RWPE2 (cell line): ENCODE measurements around the gene WASF3.

ENCODE experiments used
- ATAC-seq: fragments of 200-7000 bp; cut with Tn5 transposase; 3 replicates; pipeline ENCODE4 v1.9.1; 2021; ENCODE audit warnings: low read depth
- DNase-seq: peaks from one replicate; pipeline ENCODE4 v3.0.0-alpha.2; 2020; ENCODE audit warnings: low spot score
- H3K27ac ChIP-seq: fragments of 450-650 bp; 2 replicates; pipeline ENCODE4 v1.5.1; 2017; ENCODE audit warnings: mild to moderate bottlenecking; ENCODE audit not compliant: poor library complexity, severe bottlenecking
- H3K27me3 ChIP-seq: fragments of 250-450 bp; sonication (Bioruptor Pico); 2 replicates; pipeline ENCODE4 v1.5.1; 2021; ENCODE audit warnings: mild to moderate bottlenecking, moderate library complexity; ENCODE audit not compliant: insufficient read depth, poor library complexity, severe bottlenecking
- H3K36me3 ChIP-seq: fragments of 250-450 bp; sonication (Bioruptor Pico); 2 replicates; pipeline ENCODE4 v1.5.1; 2020; ENCODE audit warnings: low read depth, mild to moderate bottlenecking, moderate library complexity
- H3K4me1 ChIP-seq: fragments of 250-450 bp; sonication (Bioruptor Pico); 2 replicates; pipeline ENCODE4 v1.5.1; 2021; ENCODE audit warnings: mild to moderate bottlenecking, moderate library complexity; ENCODE audit not compliant: insufficient read depth, poor library complexity, severe bottlenecking
- H3K4me3 ChIP-seq: fragments of 250-450 bp; sonication (Bioruptor Pico); 2 replicates; pipeline ENCODE4 v1.5.1; 2021; ENCODE audit warnings: mild to moderate bottlenecking, moderate library complexity; ENCODE audit not compliant: severe bottlenecking
- H3K9me3 ChIP-seq: fragments of 250-450 bp; sonication (Bioruptor Pico); 2 replicates; pipeline ENCODE4 v1.5.1; 2021; ENCODE audit warnings: mild to moderate bottlenecking, moderate library complexity; ENCODE audit not compliant: severe bottlenecking
- TF ChIP-seq, protein P1 (sequence below): fragments of 450-650 bp; IDR thresholded peaks from one replicate; pipeline ENCODE4 v1.5.1; 2017; ENCODE audit warnings: mild to moderate bottlenecking, moderate library complexity; ENCODE audit not compliant: poor library complexity, severe bottlenecking

WASF3 gene

DNA sequence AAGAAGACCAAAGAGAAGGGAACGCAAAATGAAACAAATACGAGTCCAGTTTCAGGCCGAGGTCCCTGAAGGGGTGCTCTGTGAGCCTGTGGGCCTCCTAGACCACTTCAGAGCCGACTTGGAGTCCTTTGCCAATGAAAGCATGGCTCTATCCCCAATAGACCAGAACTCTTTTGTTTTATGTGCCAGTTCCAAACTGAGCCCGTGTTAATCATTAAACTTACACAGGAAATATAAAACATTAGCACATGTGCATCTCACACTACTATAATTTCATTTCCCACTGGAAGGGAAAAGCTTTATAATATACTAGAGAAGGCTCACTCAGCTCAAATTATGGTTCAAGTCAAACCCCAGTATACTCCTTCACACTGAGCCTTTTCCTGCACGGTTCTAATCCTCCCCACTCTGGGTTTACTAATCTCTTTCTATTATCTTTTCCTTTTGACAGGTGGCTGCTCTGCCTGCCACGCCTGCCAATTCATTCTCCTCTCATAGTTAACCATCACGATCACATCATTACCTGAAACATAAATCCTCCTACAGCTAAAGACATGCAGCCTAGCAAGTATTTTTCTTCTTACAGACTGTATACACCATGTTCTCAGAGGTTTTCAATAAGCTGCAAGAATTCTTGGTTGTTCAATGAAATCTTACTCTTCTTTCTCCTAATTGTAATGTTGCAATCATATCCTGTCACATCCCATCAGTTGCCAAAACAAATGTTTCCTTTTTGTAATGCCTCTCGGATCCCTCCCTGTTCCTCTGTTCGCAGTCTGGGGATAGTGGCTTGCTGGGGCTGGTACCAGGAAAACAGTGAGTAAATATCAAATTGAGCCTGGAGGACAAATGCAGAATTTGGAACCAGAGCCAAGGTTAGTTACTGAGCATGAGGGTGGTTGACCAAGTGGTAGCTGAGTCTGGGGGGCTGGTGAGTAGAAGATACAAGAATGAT lies 18.8 kb upstream of the WASF3 start:
- TF ChIP-seq, protein P1, sequence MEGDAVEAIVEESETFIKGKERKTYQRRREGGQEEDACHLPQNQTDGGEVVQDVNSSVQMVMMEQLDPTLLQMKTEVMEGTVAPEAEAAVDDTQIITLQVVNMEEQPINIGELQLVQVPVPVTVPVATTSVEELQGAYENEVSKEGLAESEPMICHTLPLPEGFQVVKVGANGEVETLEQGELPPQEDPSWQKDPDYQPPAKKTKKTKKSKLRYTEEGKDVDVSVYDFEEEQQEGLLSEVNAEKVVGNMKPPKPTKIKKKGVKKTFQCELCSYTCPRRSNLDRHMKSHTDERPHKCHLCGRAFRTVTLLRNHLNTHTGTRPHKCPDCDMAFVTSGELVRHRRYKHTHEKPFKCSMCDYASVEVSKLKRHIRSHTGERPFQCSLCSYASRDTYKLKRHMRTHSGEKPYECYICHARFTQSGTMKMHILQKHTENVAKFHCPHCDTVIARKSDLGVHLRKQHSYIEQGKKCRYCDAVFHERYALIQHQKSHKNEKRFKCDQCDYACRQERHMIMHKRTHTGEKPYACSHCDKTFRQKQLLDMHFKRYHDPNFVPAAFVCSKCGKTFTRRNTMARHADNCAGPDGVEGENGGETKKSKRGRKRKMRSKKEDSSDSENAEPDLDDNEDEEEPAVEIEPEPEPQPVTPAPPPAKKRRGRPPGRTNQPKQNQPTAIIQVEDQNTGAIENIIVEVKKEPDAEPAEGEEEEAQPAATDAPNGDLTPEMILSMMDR: no peak
- ATAC-seq (peak; percentile 56; the same call in 2 of the 3 replicates), DNase-seq (no peak)
- no peaks in the 10 kb centered on the region for H3K36me3 ChIP-seq
- H3K4me3 ChIP-seq: no peak overlapping the region
- H3K27ac ChIP-seq: no peak overlapping the region
- H3K27me3 ChIP-seq: peaks cover 6% of the 10 kb centered on the region
- H3K4me1 ChIP-seq: no peaks in the 10 kb centered on the region
- peaks cover 4% of the 10 kb centered on the region for H3K9me3 ChIP-seq

DNA sequence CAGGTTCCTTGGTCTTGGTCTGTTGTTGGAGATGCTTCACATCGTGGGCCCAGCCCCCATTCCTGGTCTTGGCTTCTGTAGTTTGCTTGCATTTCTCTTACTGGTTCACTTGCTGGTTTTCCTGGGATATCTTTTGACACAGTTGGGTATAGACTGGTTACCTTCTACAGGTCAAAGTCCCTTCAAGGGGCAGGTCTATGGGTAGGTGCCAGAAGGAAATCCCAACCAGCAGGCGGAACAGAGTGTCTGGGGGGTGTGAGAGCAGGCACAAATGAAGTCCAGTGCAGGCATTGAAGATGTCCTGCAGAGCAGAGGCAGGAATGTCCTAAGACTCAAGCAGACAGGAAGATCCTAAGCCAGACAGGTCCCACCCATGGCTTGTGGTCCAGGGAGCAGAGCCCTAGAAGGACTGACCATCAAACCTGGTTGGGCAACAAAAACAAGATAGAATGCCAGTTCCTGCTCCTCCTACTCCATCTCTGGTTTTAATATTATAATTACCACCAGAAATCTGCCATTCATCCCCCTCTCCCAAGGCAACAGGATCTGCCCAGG lies 17.7 kb upstream of the WASF3 start:
- TF ChIP-seq, protein P1: no peak
- Histone ChIP-seq H3K4me3 (no peak overlapping the region), H3K9me3 (peaks cover 4% of the 10 kb centered on the region), H3K36me3 (no peaks in the 10 kb centered on the region), H3K4me1 (no peaks in the 10 kb centered on the region), H3K27me3 (peaks cover 6% of the 10 kb centered on the region), H3K27ac (no peak overlapping the region)
- ATAC-seq (no peak), DNase-seq (no peak)

DNA sequence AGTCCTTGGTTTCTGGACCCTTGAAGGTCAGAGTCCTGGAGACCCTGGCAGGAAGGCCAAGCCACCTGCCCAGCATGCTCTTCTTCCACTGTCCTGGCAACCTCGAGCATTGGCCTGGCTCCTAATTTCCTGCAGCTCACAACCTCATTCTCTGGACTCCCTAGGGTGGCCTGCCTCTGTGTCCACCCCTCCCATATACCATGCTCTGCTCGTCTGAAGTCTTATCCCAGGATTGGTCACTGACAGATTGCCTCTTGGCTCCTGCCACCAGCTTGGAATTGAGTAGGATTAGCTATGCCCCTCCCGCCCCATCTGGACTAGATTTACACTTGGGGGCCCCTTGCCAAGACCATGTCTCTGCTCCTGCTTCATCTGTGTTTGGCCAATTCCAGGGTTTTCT lies 17.1 kb upstream of the WASF3 start:
- TF ChIP-seq, protein P1: no peak
- no peaks in the 10 kb centered on the region for H3K36me3 ChIP-seq
- DNase-seq (no peak), ATAC-seq (no peak)
- H3K27me3 ChIP-seq: peaks cover 6% of the 10 kb centered on the region
- no peak overlapping the region for H3K4me3 ChIP-seq
- peaks cover 4% of the 10 kb centered on the region for H3K9me3 ChIP-seq
- H3K27ac ChIP-seq: no peak overlapping the region
- no peaks in the 10 kb centered on the region for H3K4me1 ChIP-seq

DNA sequence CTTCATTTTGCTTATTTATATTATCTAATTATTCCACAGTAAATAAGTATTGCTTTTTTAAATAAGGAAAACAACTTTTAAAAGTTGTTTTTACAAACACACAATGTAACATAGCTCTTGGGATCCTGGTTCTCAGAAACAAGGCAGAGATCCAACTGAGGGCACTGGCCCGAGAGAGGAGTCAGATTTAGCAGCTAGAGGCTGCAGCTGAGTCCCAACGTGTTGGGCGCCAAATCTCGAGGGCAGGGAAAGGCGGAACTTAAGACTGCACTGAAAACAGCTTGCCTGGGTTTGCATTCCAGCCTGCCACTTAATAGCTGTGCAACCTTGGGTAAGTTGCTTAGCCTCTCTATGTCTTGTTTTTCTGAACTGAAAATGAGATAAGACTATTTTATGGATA lies 16.4 kb upstream of the WASF3 start:
- Histone ChIP-seq H3K4me1 (no peaks in the 10 kb centered on the region), H3K4me3 (no peak overlapping the region), H3K27me3 (peaks cover 6% of the 10 kb centered on the region), H3K36me3 (no peaks in the 10 kb centered on the region), H3K27ac (no peak overlapping the region), H3K9me3 (peaks cover 4% of the 10 kb centered on the region)
- no peak for DNase-seq
- ATAC-seq: no peak
- TF ChIP-seq, protein P1: no peak
